Heart left ventricle (tissue), 16 donors: Measurements from ENCODE around the gene TP53I3. TPM values are rescaled to one million over a fixed set of nuclear protein-coding genes. Genes with fewer than 3 reads are reported as not detected.

Experiments
- ATAC-seq, 4 donors: fragments of 200-7000 bp; cut with Tn5 transposase; one replicate each; pipeline ENCODE4 v1.9.1; 2020 to 2022; ENCODE audit warnings: moderate library complexity in 4 of 4, mild to moderate bottlenecking in 3 of 4, moderate number of reproducible peaks in 1 of 4
- DNase-seq, 5 donors: peaks; one replicate each; pipeline ENCODE4 v3.0.0-alpha.2; 2020
- H3K27ac ChIP-seq, 12 donors: fragments of 200-600 bp; sonication (generic) in 4 of 12; one replicate each; pipeline versions ENCODE4 v1.5.0 to v1.8.0; 2016 to 2022; ENCODE audit warnings: mild to moderate bottlenecking in 2 of 12
- H3K27me3 ChIP-seq, 9 donors: fragments of 200-600 bp; sonication (generic) in 2 of 9; one replicate each; pipeline versions ENCODE4 v1.5.1 to v1.8.0; 2016 to 2022; ENCODE audit warnings: mild to moderate bottlenecking in 3 of 9
- H3K36me3 ChIP-seq, 9 donors: fragments of 200-600 bp; sonication (generic) in 2 of 9; one replicate each; pipeline versions ENCODE4 v1.5.0 to v1.8.0; 2018 to 2022; ENCODE audit warnings: mild to moderate bottlenecking in 2 of 9
- H3K4me1 ChIP-seq, 12 donors: fragments of 200-600 bp; sonication (generic) in 4 of 12; one replicate each; pipeline versions ENCODE4 v1.5.0 to v1.8.0; 2016 to 2022; ENCODE audit warnings: mild to moderate bottlenecking in 3 of 12
- H3K4me3 ChIP-seq, 12 donors: fragments of 200-600 bp; sonication (generic) in 4 of 12; one replicate each; pipeline versions ENCODE4 v1.5.0 to v1.8.0; 2017 to 2022; ENCODE audit warnings: mild to moderate bottlenecking in 9 of 12, moderate library complexity in 4 of 12
- H3K9me3 ChIP-seq, 12 donors: fragments of 200-600 bp; sonication (generic) in 4 of 12; one replicate each; pipeline versions ENCODE4 v1.5.0 to v1.8.0; 2016 to 2022; ENCODE audit warnings: mild to moderate bottlenecking in 1 of 12
- CTCF ChIP-seq, 12 donors: fragments of 200-600 bp; sonication (generic) in 4 of 12; IDR thresholded peaks; one replicate each; pipeline versions ENCODE4 v1.5.0 to v1.8.0; 2018 to 2022; ENCODE audit warnings: antibody characterized with exemption in 12 of 12, mild to moderate bottlenecking in 5 of 12
- POLR2A ChIP-seq, 2 donors: fragments of 450-650 bp; IDR thresholded peaks; one replicate each; pipeline ENCODE4 v1.6.1; 2017; ENCODE audit warnings: antibody characterized with exemption in 2 of 2, mild to moderate bottlenecking in 2 of 2, moderate library complexity in 2 of 2
- WGBS, 4 donors: extraction: QIAGEN DNeasy Blood & Tissue Kit in 2 of 4; methylation state at CpG; one replicate each; pipeline versions ENCODE4 v1.1.5 to v1.1.7; 2013 to 2018; 5-methylcytosine and 5-hydroxymethylcytosine counted together
- intact Hi-C, 10 donors: fragments of 100-400 bp; cut with DNase I; formaldehyde crosslinking; loops; one replicate each; pipeline versions ENCODE4 v1.11.1 to v1.14.2; 2022
- polyA plus RNA-seq, 2 donors: library from polyadenylated mRNA; stranded (reverse); fragments of 200-250 nt; gene quantifications; one replicate each; pipeline ENCODE4 v1.2.3, GENCODE V29; 2013
- total RNA-seq, 9 donors: library from RNA; depleted of rRNA in 2 of 9; stranded (reverse); fragments of >200 nt in 2 of 9; fragmentation: NEBNext Ultra II Directional in 3 of 9; extraction: Animal tissue kit (Norgen Biotek cat#: 25700) in 3 of 9; gene quantifications; one replicate each; pipeline versions ENCODE4 v1.1.0 to v1.2.4, GENCODE V29; 2016 to 2023
- donor health status: ischemic (EF 13 %, LVEDD 7.1; RV severe dilation, severe dysfunction).
- donor health status: healthy with polysubstance abuse.
- donor health status: DM: no; HTN: yes; CAD: no.
- donor health status: DM: no; HTN: no; CAD: no.
- donor health status: ischemic (EF 25% LVEDD 6.9; RV normal size, moderate dysfunction).
- donor health status: ischemic (EF 25% LVEDD 5.7; RV mildly dilated, moderate dysfunction).
- donor health status: healthy.
- donor health status: DM: yes; HTN: yes; CAD: no.
- donor health status: ischemic (EF 35%, LVEDD 5.7; RV mildly dilated, moderate dysfunction).
- donor health status: nonischemic (EF 11% LVEDD 7.7; RV severe dilation, severe dysfunction).
- donor health status: DM: yes; HTN: yes; CAD: no.
- donor health status: PGD.
- donor health status: ischemic (EF 29% LVEDD 5.4; RV normal size, mild dysfunction).
- donor health status: nonischemic (EF 23%, LVEDD 6.1; RV moderate dilation, normal function).

Gene TP53I3
- total and polyA plus RNA-seq, 11 donors = 4.7 to 23.3 (median 13.9) TPM

GRCh38 chr2:24082787-24083566 is 1.7 kb downstream of the TP53I3 start:
- no peak for ATAC-seq
- Histone ChIP-seq H3K9me3 (no peaks in the 10 kb centered on the region), H3K27me3 (no peaks in the 10 kb centered on the region)

GRCh38 chr2:24080701-24081100 is 3.9 kb downstream of the TP53I3 start:
- intact Hi-C loops = loop anchor here in 7 of 10 donors (5.0 to 10.0 kb wide), 7 partner anchors 33 to 256 kb away; partner anchors contain the start of genes ATAD2B (in 3 of the 7), FKBP1B (in 1 of the 7) and WDCP (in 1 of the 7)
- Histone ChIP-seq H3K36me3 (peaks cover 0 to 41% (median 33%) of the 10 kb centered on the region in 9 donors), H3K27me3 (no peaks in the 10 kb centered on the region), H3K4me1 (peaks cover 0 to 39% (median 21%) of the 10 kb centered on the region in 12 donors), H3K4me3 (no peak overlapping the region), H3K9me3 (no peaks in the 10 kb centered on the region), H3K27ac (no peak overlapping the region)
- TF ChIP-seq CTCF (IDR thresholded peaks at IDR 0.05) (no peak), POLR2A (IDR thresholded peaks at IDR 0.05) (no peak)
- DNase-seq (no peak), ATAC-seq (no peak)
- WGBS, 4 donors = 79 to 83% (median 81%) methylated on average over 2 of the region's 2 CpGs

More at GRCh38 chr2:24082787-24083566, 1.7 kb downstream of the TP53I3 start:
- Histone ChIP-seq H3K27ac (peak overlapping the region in 11 of 12 donors; percentile 85 to 98 (median 92)), H3K4me3 (peak overlapping the region in 9 of 12 donors; percentile 53 to 81 (median 73)), H3K4me1 (peaks cover 0 to 28% (median 13%) of the 10 kb centered on the region in 12 donors), H3K36me3 (peaks cover 0 to 47% (median 40%) of the 10 kb centered on the region in 9 donors)
- intact Hi-C loops = loop anchor here in 7 of 10 donors (5.0 to 10.0 kb wide), 7 partner anchors 36 to 258 kb away; partner anchors contain the start of genes ATAD2B (in 3 of the 7), FKBP1B (in 1 of the 7) and WDCP (in 1 of the 7)
- 81 to 89% (median 83%) methylated on average over 4 to 8 of the region's 8 CpGs for WGBS, 4 donors
- no peak for DNase-seq
- no peak for TF ChIP-seq POLR2A (IDR thresholded peaks at IDR 0.05)
- TF ChIP-seq CTCF (IDR thresholded peaks at IDR 0.05) = no peak

- ATAC-seq = no peak
- Histone ChIP-seq H3K27ac (peak overlapping the region in 8 of 12 donors; percentile 83 to 94 (median 88)), H3K9me3 (no peaks in the 10 kb centered on the region), H3K36me3 (peaks cover 0 to 56% (median 45%) of the 10 kb centered on the region in 9 donors), H3K4me3 (peak overlapping the region in 7 of 12 donors; percentile 75 to 95 (median 82)), H3K4me1 (peaks cover 0 to 35% (median 15%) of the 10 kb centered on the region in 12 donors), H3K27me3 (no peaks in the 10 kb centered on the region)
- no peak for TF ChIP-seq POLR2A (IDR thresholded peaks at IDR 0.05)
- no peak for TF ChIP-seq CTCF (IDR thresholded peaks at IDR 0.05)
- intact Hi-C loops = loop anchor here in 5 of 10 donors (2.0 to 10.0 kb wide), 5 partner anchors 31 to 253 kb away; partner anchors contain the start of genes ATAD2B (in 4 of the 5) and WDCP (in 1 of the 5)
- no peak for DNase-seq
- WGBS, 4 donors = 68 to 82% (median 72%) methylated on average over 2 of the region's 2 CpGs
Observed at GRCh38 chr2:24077879-24078278, 6.8 kb downstream of the TP53I3 start.

GRCh38 chr2:24077535-24077877 is 7.1 kb downstream of the TP53I3 start:
- 16 to 26% (median 18%) methylated on average over 7 to 9 of the region's 9 CpGs for WGBS, 4 donors
- Histone ChIP-seq H3K9me3 (no peaks in the 10 kb centered on the region), H3K4me1 (peaks cover 0 to 31% (median 15%) of the 10 kb centered on the region in 12 donors), H3K27me3 (no peaks in the 10 kb centered on the region), H3K36me3 (peaks cover 0 to 56% (median 45%) of the 10 kb centered on the region in 9 donors), H3K4me3 (peak overlapping the region in 11 of 12 donors; percentile 48 to 95 (median 82)), H3K27ac (peak overlapping the region; percentile 42 to 94 (median 87))
- no peak for ATAC-seq
- TF ChIP-seq POLR2A (IDR thresholded peaks at IDR 0.05) (no peak), CTCF (IDR thresholded peaks at IDR 0.05) (no peak)
- peak in 1 of 5 donors; percentile 28 for DNase-seq
- intact Hi-C loops = loop anchor here in 5 of 10 donors (2.0 to 10.0 kb wide), 5 partner anchors 31 to 253 kb away; partner anchors contain the start of genes ATAD2B (in 4 of the 5) and WDCP (in 1 of the 5)
